Left ventricle myocardium inferior (tissue), 1 donor: ENCODE results near the gene ARHGAP26. TPM values are rescaled to one million over a fixed set of nuclear protein-coding genes. Genes with fewer than 3 reads are reported as not detected.

Source experiments
- DNase-seq: peaks from one replicate; pipeline ENCODE4 v3.0.0-alpha.2; 2020
- H3K27ac ChIP-seq: fragments of 200-600 bp; replicated peaks from 2 replicates; pipeline ENCODE4 v1.8.0; 2021
- H3K27me3 ChIP-seq: fragments of 200-600 bp; 2 replicates; pipeline ENCODE4 v1.8.0; 2021; ENCODE audit warnings: low read depth
- H3K36me3 ChIP-seq: fragments of 200-600 bp; 2 replicates; pipeline ENCODE4 v1.8.0; 2021
- H3K4me1 ChIP-seq: fragments of 200-600 bp; 2 replicates; pipeline ENCODE4 v1.8.0; 2021
- H3K4me3 ChIP-seq: fragments of 200-600 bp; 2 replicates; pipeline ENCODE4 v1.8.0; 2021; ENCODE audit warnings: mild to moderate bottlenecking, moderate library complexity
- H3K9me3 ChIP-seq: fragments of 200-600 bp; replicated peaks from 2 replicates; pipeline ENCODE4 v1.8.0; 2021
- CTCF ChIP-seq: fragments of 200-600 bp; IDR thresholded peaks from 2 replicates; pipeline ENCODE4 v1.8.0; 2021; ENCODE audit warnings: antibody characterized with exemption, mild to moderate bottlenecking, borderline replicate concordance
- intact Hi-C: fragments of 100-400 bp; cut with micrococcal nuclease; formaldehyde crosslinking; loops from one replicate; pipeline ENCODE4 v1.11.0; 2022
- total RNA-seq: library from RNA; stranded (reverse); fragmentation: NEBNext Ultra II Directional; extraction: Animal tissue kit (Norgen Biotek cat#: 25700); gene quantifications from one replicate; pipeline ENCODE4 v1.2.1, GENCODE V29; 2021
- donor health status: DM: no; HTN: yes; CAD: no; lungs with severe emphysema.

The ARHGAP26 gene
- total RNA-seq, 1 donor from 2014 or later: 35.7 TPM

- Histone ChIP-seq H3K27me3 (no peaks in the 10 kb centered on the region), H3K9me3 (no peaks in the 10 kb centered on the region), H3K36me3 (no peaks in the 10 kb centered on the region), H3K27ac (no peak overlapping the region), H3K4me3 (no peak overlapping the region), H3K4me1 (peaks cover 1% of the 10 kb centered on the region)
- no peak for DNase-seq
- no peak for TF ChIP-seq CTCF
- intact Hi-C loops: no loop called here
These were observed 465.2 kb downstream of the ARHGAP26 start for GRCh38 chr5:143235423-143235822.

- H3K36me3 ChIP-seq: no peaks in the 10 kb centered on the region
- H3K4me3 ChIP-seq: no peak overlapping the region
- H3K27ac ChIP-seq: no peak overlapping the region
- intact Hi-C loops: no loop called here
- DNase-seq: no peak
- no peaks in the 10 kb centered on the region for H3K27me3 ChIP-seq
- no peak for TF ChIP-seq CTCF
- no peaks in the 10 kb centered on the region for H3K9me3 ChIP-seq
- H3K4me1 ChIP-seq: no peaks in the 10 kb centered on the region
These were observed 466.5 kb downstream of the ARHGAP26 start for GRCh38 chr5:143236682-143237081.

GRCh38 chr5:143237664-143238063 is 467.5 kb downstream of the ARHGAP26 start:
- DNase-seq: no peak
- no peaks in the 10 kb centered on the region for H3K4me1 ChIP-seq
- H3K27ac ChIP-seq: no peak overlapping the region
- H3K9me3 ChIP-seq: no peaks in the 10 kb centered on the region
- no peak overlapping the region for H3K4me3 ChIP-seq
- H3K27me3 ChIP-seq: no peaks in the 10 kb centered on the region
- no peak for TF ChIP-seq CTCF
- intact Hi-C loops: no loop called here
- H3K36me3 ChIP-seq: no peaks in the 10 kb centered on the region

GRCh38 chr5:143238620-143239019 is 468.4 kb downstream of the ARHGAP26 start:
- H3K4me1 ChIP-seq: no peaks in the 10 kb centered on the region
- no peak overlapping the region for H3K27ac ChIP-seq
- no peak for DNase-seq
- no peak for TF ChIP-seq CTCF
- intact Hi-C loops: no loop called here
- no peak overlapping the region for H3K4me3 ChIP-seq
- no peaks in the 10 kb centered on the region for H3K27me3 ChIP-seq
- H3K36me3 ChIP-seq: no peaks in the 10 kb centered on the region
- H3K9me3 ChIP-seq: no peaks in the 10 kb centered on the region

- H3K27me3 ChIP-seq: no peaks in the 10 kb centered on the region
- TF ChIP-seq CTCF: no peak
- no peak overlapping the region for H3K27ac ChIP-seq
- no peak overlapping the region for H3K4me3 ChIP-seq
- no peak for DNase-seq
- H3K9me3 ChIP-seq: no peaks in the 10 kb centered on the region
- intact Hi-C loops: no loop called here
- H3K36me3 ChIP-seq: no peaks in the 10 kb centered on the region
- H3K4me1 ChIP-seq: no peaks in the 10 kb centered on the region
These were observed 469.8 kb downstream of the ARHGAP26 start for GRCh38 chr5:143239882-143240518.
